ENCODE data around the gene TMPRSS6. TPM values are rescaled to one million over a fixed set of nuclear protein-coding genes. Genes with fewer than 3 reads are reported as not detected.

The TMPRSS6 gene
- total RNA-seq, 1 experiment from 2014 or later, result 0.79 TPM

GRCh38 chr22:37079158-37079557 lies 30.4 kb downstream of the TMPRSS6 start:
- intact Hi-C loops (cut with micrococcal nuclease; ENCODE audit: unreplicated experiment), result loop anchor here (1.0 to 5.0 kb wide), 3 partner anchors 119 to 378 kb away; no protein-coding TSS in a partner anchor
- CTCF ChIA-PET, result interaction anchor here (0.9 to 1.1 kb wide), 2 partner anchors 119 to 121 kb away, joined by 3 to 7 read pairs; no protein-coding TSS in a partner anchor

GRCh38 chr22:37077802-37078448 lies 31.6 kb downstream of the TMPRSS6 start:
- POLR2A ChIA-PET (ENCODE audit: unreplicated experiment), result no interaction called here
- Histone ChIP-seq H3K4me1 (replicated peaks; ENCODE audit: insufficient read depth) (no peaks in the 10 kb centered on the region), H3F3A (ENCODE audit: insufficient read depth, low read depth) (no peaks in the 10 kb centered on the region), H3K27me3 (ENCODE audit: insufficient read depth, low read depth) (peaks cover 43% of the 10 kb centered on the region), H3K79me2 (ENCODE audit: low read depth) (no peaks in the 10 kb centered on the region), H2AFZ (no peak overlapping the region), H4K20me1 (ENCODE audit: insufficient read depth) (no peaks in the 10 kb centered on the region), H3K9me2 (ENCODE audit: insufficient read depth) (no peaks in the 10 kb centered on the region), H3K27ac (no peak overlapping the region), H3K4me3 (no peak overlapping the region), H3K36me3 (ENCODE audit: low read depth) (no peaks in the 10 kb centered on the region), H3K9me3 (ENCODE audit: insufficient read depth, low read depth) (no peaks in the 10 kb centered on the region), H3K4me2 (no peak overlapping the region)
- intact Hi-C loops (cut with micrococcal nuclease; ENCODE audit: unreplicated experiment), result loop anchor here (1.0 to 5.0 kb wide), 3 partner anchors 88 to 379 kb away; no protein-coding TSS in a partner anchor
- BruUV-seq (replicated peaks), result no TSS peak
- TF ChIP-seq EZH2 (IDR thresholded peaks at IDR 0.05; ENCODE audit: low read depth), result no peak
- TF ChIP-seq, protein P1, sequence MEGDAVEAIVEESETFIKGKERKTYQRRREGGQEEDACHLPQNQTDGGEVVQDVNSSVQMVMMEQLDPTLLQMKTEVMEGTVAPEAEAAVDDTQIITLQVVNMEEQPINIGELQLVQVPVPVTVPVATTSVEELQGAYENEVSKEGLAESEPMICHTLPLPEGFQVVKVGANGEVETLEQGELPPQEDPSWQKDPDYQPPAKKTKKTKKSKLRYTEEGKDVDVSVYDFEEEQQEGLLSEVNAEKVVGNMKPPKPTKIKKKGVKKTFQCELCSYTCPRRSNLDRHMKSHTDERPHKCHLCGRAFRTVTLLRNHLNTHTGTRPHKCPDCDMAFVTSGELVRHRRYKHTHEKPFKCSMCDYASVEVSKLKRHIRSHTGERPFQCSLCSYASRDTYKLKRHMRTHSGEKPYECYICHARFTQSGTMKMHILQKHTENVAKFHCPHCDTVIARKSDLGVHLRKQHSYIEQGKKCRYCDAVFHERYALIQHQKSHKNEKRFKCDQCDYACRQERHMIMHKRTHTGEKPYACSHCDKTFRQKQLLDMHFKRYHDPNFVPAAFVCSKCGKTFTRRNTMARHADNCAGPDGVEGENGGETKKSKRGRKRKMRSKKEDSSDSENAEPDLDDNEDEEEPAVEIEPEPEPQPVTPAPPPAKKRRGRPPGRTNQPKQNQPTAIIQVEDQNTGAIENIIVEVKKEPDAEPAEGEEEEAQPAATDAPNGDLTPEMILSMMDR (conservative IDR thresholded peaks at IDR 0.05), result peak; percentile 100
- CTCF ChIA-PET, result interaction anchor here (0.8 kb wide), 1 partner anchor 102 kb away, joined by 3 read pairs; no protein-coding TSS in a partner anchor
- peak in 1 of 2 experiments; percentile 74 for DNase-seq

More at GRCh38 chr22:37079158-37079557, 30.4 kb downstream of the TMPRSS6 start:
- Histone ChIP-seq H3K4me1 (replicated peaks; ENCODE audit: insufficient read depth) (no peaks in the 10 kb centered on the region), H3K27me3 (ENCODE audit: insufficient read depth, low read depth) (peaks cover 32% of the 10 kb centered on the region), H3K9me2 (ENCODE audit: insufficient read depth) (no peaks in the 10 kb centered on the region), H3K27ac (no peak overlapping the region), H3F3A (ENCODE audit: insufficient read depth, low read depth) (no peaks in the 10 kb centered on the region), H3K79me2 (ENCODE audit: low read depth) (no peaks in the 10 kb centered on the region), H2AFZ (no peak overlapping the region), H3K4me3 (no peak overlapping the region), H3K4me2 (no peak overlapping the region), H4K20me1 (ENCODE audit: insufficient read depth) (no peaks in the 10 kb centered on the region), H3K36me3 (ENCODE audit: low read depth) (no peaks in the 10 kb centered on the region), H3K9me3 (ENCODE audit: insufficient read depth, low read depth) (no peaks in the 10 kb centered on the region)
- POLR2A ChIA-PET (ENCODE audit: unreplicated experiment), result interaction anchor here (1.1 kb wide), 1 partner anchor 120 kb away, joined by 5 read pairs; no protein-coding TSS in a partner anchor
- DNase-seq, result no peak
- TF ChIP-seq, protein P1 (conservative IDR thresholded peaks at IDR 0.05), result no peak
- TF ChIP-seq EZH2 (IDR thresholded peaks at IDR 0.05; ENCODE audit: low read depth), result no peak
- no TSS peak for BruUV-seq (replicated peaks)

GRCh38 chr22:37075822-37076433 lies 33.6 kb downstream of the TMPRSS6 start:
- no TSS peak for BruUV-seq (replicated peaks)
- Histone ChIP-seq H2AFZ (no peak overlapping the region), H3K9me3 (ENCODE audit: insufficient read depth, low read depth) (no peaks in the 10 kb centered on the region), H3K27me3 (ENCODE audit: insufficient read depth, low read depth) (peaks cover 54% of the 10 kb centered on the region), H3K9me2 (ENCODE audit: insufficient read depth) (no peaks in the 10 kb centered on the region), H3K27ac (no peak overlapping the region), H3F3A (ENCODE audit: insufficient read depth, low read depth) (no peaks in the 10 kb centered on the region), H3K4me2 (no peak overlapping the region), H4K20me1 (ENCODE audit: insufficient read depth) (no peaks in the 10 kb centered on the region), H3K4me1 (replicated peaks; ENCODE audit: insufficient read depth) (no peaks in the 10 kb centered on the region), H3K79me2 (ENCODE audit: low read depth) (no peaks in the 10 kb centered on the region), H3K4me3 (no peak overlapping the region), H3K36me3 (ENCODE audit: low read depth) (no peaks in the 10 kb centered on the region)
- TF ChIP-seq, protein P1 (conservative IDR thresholded peaks at IDR 0.05), result no peak
- TF ChIP-seq EZH2 (IDR thresholded peaks at IDR 0.05; ENCODE audit: low read depth), result no peak
- intact Hi-C loops (cut with micrococcal nuclease; ENCODE audit: unreplicated experiment), result loop anchor here (1.0 to 5.0 kb wide), 3 partner anchors 181 to 381 kb away; no protein-coding TSS in a partner anchor
- DNase-seq, result no peak
- POLR2A ChIA-PET (ENCODE audit: unreplicated experiment), result interaction anchor here (0.5 to 0.6 kb wide), 3 partner anchors 15 to 562 kb away, joined by 3 to 5 read pairs (median 3); no protein-coding TSS in a partner anchor
- CTCF ChIA-PET, result interaction anchor here (0.6 kb wide), 1 partner anchor 97 kb away, joined by 3 read pairs; no protein-coding TSS in a partner anchor
